ENCODE data around the gene FSTL4. TPM values are rescaled to one million over a fixed set of nuclear protein-coding genes. Genes with fewer than 3 reads are reported as not detected.

FSTL4 gene
- total and polyA plus RNA-seq, 2 of the 4 experiments (the other 2 are of a cell fraction): 0.18 TPM; not detected in 1

DNA sequence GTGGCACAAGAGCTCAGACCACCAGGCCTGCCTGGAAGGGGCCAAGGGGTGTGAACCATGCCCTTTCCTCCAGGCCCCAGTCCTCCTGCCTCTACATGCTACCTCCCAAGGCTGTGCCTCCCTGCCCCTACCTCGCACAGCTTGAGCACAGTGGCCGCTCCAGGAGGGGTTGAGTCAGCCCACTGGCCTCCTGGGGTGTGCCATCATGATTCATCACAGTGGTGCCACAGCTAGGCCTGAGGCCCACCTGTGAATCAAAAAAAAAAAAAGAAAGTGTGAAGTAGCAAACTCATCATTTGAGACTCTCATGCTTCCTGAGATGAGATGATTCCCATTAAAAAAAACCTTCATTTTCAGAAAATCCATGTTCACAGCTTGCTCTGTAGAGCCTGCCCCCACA, 320.0 kb downstream of the FSTL4 start:
- ChIA-PET POLR2A (ENCODE audit: unreplicated experiment) (no interaction called here), CTCF (no interaction called here)
- ATAC-seq (ENCODE audit: low read depth): no peak
- WGBS, 2 experiments (ENCODE audit: extremely low coverage in 2 of 2, insufficient read length in 1 of 2): no CpG with 5 or more reads among the region's 2 CpGs
- Histone ChIP-seq H3K4ac (ENCODE audit: low read depth, low read length) (no peak overlapping the region), H3K4me1 (ENCODE audit: control insufficient read depth, insufficient read depth, low read length) (no peaks in the 10 kb centered on the region), H4K20me1 (ENCODE audit: insufficient read depth, low read length) (no peaks in the 10 kb centered on the region), H3K23ac (ENCODE audit: low read depth, low read length) (no peak overlapping the region), H3K56ac (ENCODE audit: extremely low read depth, insufficient read depth, low read length) (no peak overlapping the region), H3K4me2 (ENCODE audit: low read depth, low read length) (no peak overlapping the region), H2BK15ac (ENCODE audit: low read depth, low read length) (no peak overlapping the region), H3K27me3 (ENCODE audit: control insufficient read depth, insufficient read depth, low read length) (peaks cover 13% of the 10 kb centered on the region; the same call in 1 of the 2 replicates), H4K5ac (ENCODE audit: low read depth, low read length) (no peak overlapping the region), H3K14ac (replicated peaks; ENCODE audit: low read depth, low read length) (no peak overlapping the region), H3K27ac (ENCODE audit: insufficient read depth, low read length) (no peak overlapping the region), H2AK5ac (ENCODE audit: low read depth, low read length) (no peak overlapping the region), H4K8ac (ENCODE audit: low read depth in 2 of 2, low read length in 2 of 2) (no peak overlapping the region), H2AFZ (replicated peaks; ENCODE audit: low read length, poor library complexity) (no peak overlapping the region), H3K18ac (ENCODE audit: low read depth, low read length) (no peak overlapping the region), H3K36me3 (ENCODE audit: control insufficient read depth, insufficient read depth, low read length) (no peaks in the 10 kb centered on the region), H4K91ac (ENCODE audit: insufficient read depth, low read depth, low read length) (no peak overlapping the region), H2BK120ac (ENCODE audit: low read depth, low read length) (no peak overlapping the region), H3K9me3 (ENCODE audit: control insufficient read depth, insufficient read depth, low read length) (no peaks in the 10 kb centered on the region), H2BK5ac (ENCODE audit: low read depth, low read length, poor library complexity, severe bottlenecking) (no peak overlapping the region), H3K4me3 (ENCODE audit: insufficient read depth, low read depth, low read length) (no peak overlapping the region), H2AK9ac (replicated peaks; ENCODE audit: low read depth, low read length, poor library complexity) (no peak overlapping the region), H3K9me1 (ENCODE audit: insufficient read depth, low read length) (no peaks in the 10 kb centered on the region), H2BK20ac (ENCODE audit: low read depth, low read length) (no peak overlapping the region), H3K79me1 (ENCODE audit: low read depth in 1 of 2, low read length in 2 of 2) (no peaks in the 10 kb centered on the region), H3K9ac (ENCODE audit: low read depth, low read length) (no peak overlapping the region)
- intact Hi-C loops (cut with micrococcal nuclease): no loop called here
- in situ Hi-C loops (cut with MboI; ENCODE audit: low sequenced_read_pairs): no loop called here
- no peak for DNase-seq
- no peak for TF ChIP-seq RCOR1 (IDR thresholded peaks at IDR 0.05; ENCODE audit: insufficient replicate concordance, low read length)
- TF ChIP-seq MAZ (IDR thresholded peaks at IDR 0.05; ENCODE audit: borderline replicate concordance, low read depth, low read length): no peak
- TF ChIP-seq BHLHE40 (IDR thresholded peaks at IDR 0.05; ENCODE audit: low read depth, low read length): no peak
- no peak for TF ChIP-seq CEBPB (IDR thresholded peaks at IDR 0.05; ENCODE audit: low read depth, low read length)
- TF ChIP-seq MAFK (IDR thresholded peaks at IDR 0.05; ENCODE audit: low read depth, low read length): no peak
- no peak for TF ChIP-seq CHD1 (IDR thresholded peaks at IDR 0.05; ENCODE audit: low read depth, low read length)
- no peak for TF ChIP-seq NFE2L2 (IDR thresholded peaks at IDR 0.05; ENCODE audit: low read depth, low read length)
- TF ChIP-seq RAD21 (IDR thresholded peaks at IDR 0.05; ENCODE audit: low read length): no peak
- TF ChIP-seq POLR2A (IDR thresholded peaks at IDR 0.05; ENCODE audit: low read depth, low read length): no peak
- TF ChIP-seq, protein P1, sequence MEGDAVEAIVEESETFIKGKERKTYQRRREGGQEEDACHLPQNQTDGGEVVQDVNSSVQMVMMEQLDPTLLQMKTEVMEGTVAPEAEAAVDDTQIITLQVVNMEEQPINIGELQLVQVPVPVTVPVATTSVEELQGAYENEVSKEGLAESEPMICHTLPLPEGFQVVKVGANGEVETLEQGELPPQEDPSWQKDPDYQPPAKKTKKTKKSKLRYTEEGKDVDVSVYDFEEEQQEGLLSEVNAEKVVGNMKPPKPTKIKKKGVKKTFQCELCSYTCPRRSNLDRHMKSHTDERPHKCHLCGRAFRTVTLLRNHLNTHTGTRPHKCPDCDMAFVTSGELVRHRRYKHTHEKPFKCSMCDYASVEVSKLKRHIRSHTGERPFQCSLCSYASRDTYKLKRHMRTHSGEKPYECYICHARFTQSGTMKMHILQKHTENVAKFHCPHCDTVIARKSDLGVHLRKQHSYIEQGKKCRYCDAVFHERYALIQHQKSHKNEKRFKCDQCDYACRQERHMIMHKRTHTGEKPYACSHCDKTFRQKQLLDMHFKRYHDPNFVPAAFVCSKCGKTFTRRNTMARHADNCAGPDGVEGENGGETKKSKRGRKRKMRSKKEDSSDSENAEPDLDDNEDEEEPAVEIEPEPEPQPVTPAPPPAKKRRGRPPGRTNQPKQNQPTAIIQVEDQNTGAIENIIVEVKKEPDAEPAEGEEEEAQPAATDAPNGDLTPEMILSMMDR (conservative IDR thresholded peaks at IDR 0.05; ENCODE audit: low read depth, low read length): no peak
- TF ChIP-seq SMC3 (IDR thresholded peaks at IDR 0.05; ENCODE audit: low read depth, low read length): no peak
- no peak for TF ChIP-seq MXI1 (IDR thresholded peaks at IDR 0.05; ENCODE audit: borderline replicate concordance, low read depth, low read length)
- no TSS peak for BruUV-seq (replicated peaks)
- dilution Hi-C loops (cut with HindIII; ENCODE audit: low sequenced_read_pairs, unreplicated experiment): no loop called here

Measured in IMR-90 (cell line).